ENCODE results near the gene WBP4. TPM values are rescaled to one million over a fixed set of nuclear protein-coding genes. Genes with fewer than 3 reads are reported as not detected.

The WBP4 gene
- total and polyA plus RNA-seq, 12 donors, result 13.0 to 45.1 (median 21.8) TPM

DNA sequence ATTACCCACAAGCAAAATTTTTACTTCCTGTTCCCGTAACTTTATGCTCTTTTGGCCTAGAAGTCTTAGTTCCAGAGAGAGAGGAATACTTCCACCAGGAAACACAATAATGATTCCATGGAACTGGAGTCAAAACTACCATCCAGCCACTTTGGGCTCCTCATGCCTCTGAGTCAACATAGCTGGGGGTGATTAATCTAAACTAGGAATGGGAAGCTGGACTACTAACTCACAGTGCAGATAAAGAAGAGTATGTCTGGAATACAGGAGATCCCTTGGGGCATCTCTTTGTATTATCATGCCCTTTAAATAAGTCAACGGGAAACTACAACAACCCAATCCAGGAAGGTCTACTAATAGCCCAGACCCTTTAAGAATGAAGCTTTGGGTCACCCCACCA lies 33.3 kb upstream of the WBP4 start:
- no peak overlapping the region for H3K27ac ChIP-seq
- no peaks in the 10 kb centered on the region for H3K27me3 ChIP-seq
- H3K36me3 ChIP-seq, result peaks cover 0 to 7% (median 0%) of the 10 kb centered on the region in 9 donors
- 59 to 63% methylated on average over 2 of the region's 2 CpGs for WGBS, 2 donors
- no peak for ATAC-seq
- no peak for DNase-seq
- intact Hi-C loops (cut with DNase I), result no loop called here
- H3K9me3 ChIP-seq, result no peaks in the 10 kb centered on the region
- peaks cover 2 to 56% (median 37%) of the 10 kb centered on the region in 9 donors for H3K4me1 ChIP-seq
- H3K4me3 ChIP-seq, result no peak overlapping the region
- no peak for TF ChIP-seq CTCF (IDR thresholded peaks at IDR 0.05)

GRCh38 chr13:41029629-41030028 lies 31.7 kb upstream of the WBP4 start:
- Histone ChIP-seq H3K4me1 (peaks cover 2 to 71% (median 44%) of the 10 kb centered on the region in 9 donors), H3K9me3 (no peaks in the 10 kb centered on the region), H3K27me3 (no peaks in the 10 kb centered on the region), H3K27ac (no peak overlapping the region), H3K36me3 (peaks cover 0 to 7% (median 0%) of the 10 kb centered on the region in 9 donors), H3K4me3 (no peak overlapping the region)
- DNase-seq (no peak), ATAC-seq (no peak)
- 96 to 98% methylated on average over 2 of the region's 2 CpGs for WGBS, 2 donors
- intact Hi-C loops (cut with DNase I), result no loop called here
- TF ChIP-seq CTCF (IDR thresholded peaks at IDR 0.05), result peak in 1 of 9 donors; percentile 8

- ATAC-seq (peak in 4 of 8 donors; percentile 17 to 29 (median 24)), DNase-seq (no peak)
- Histone ChIP-seq H3K9me3 (no peaks in the 10 kb centered on the region), H3K27me3 (no peaks in the 10 kb centered on the region), H3K27ac (peak overlapping the region in 1 of 10 donors; percentile 17), H3K4me3 (no peak overlapping the region), H3K4me1 (peaks cover 0 to 53% (median 26%) of the 10 kb centered on the region in 9 donors), H3K36me3 (no peaks in the 10 kb centered on the region)
- TF ChIP-seq CTCF (IDR thresholded peaks at IDR 0.05), result no peak
- WGBS, 2 donors, result 41 to 70% methylated on average over 2 of the region's 2 CpGs
- intact Hi-C loops (cut with DNase I), result no loop called here
These were observed 28.5 kb upstream of the WBP4 start for GRCh38 chr13:41032691-41033376.

DNA sequence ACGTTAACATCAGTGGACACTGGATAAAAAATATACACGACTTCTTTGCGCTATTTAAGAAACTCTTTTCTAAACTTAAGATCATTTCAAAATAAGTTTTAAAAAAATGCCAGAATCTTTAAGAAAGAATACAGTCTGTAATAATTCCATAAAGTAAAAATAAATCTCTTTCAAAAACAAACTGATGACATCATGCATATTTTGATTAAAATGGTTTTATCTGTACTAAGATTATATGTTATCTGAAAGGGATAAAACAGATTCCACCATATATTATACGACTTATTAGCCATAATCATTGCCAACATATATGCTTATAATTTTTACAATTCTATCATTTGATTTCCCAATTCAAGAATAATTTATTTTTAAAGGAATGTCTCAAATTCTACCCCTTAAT lies 26.9 kb upstream of the WBP4 start:
- Histone ChIP-seq H3K27me3 (no peaks in the 10 kb centered on the region), H3K36me3 (no peaks in the 10 kb centered on the region), H3K4me1 (peaks cover 0 to 42% (median 18%) of the 10 kb centered on the region in 9 donors), H3K4me3 (no peak overlapping the region), H3K9me3 (no peaks in the 10 kb centered on the region), H3K27ac (no peak overlapping the region)
- DNase-seq (no peak), ATAC-seq (no peak)
- no peak for TF ChIP-seq CTCF (IDR thresholded peaks at IDR 0.05)
- 79% methylated on average over 4 of the region's 4 CpGs for WGBS, 2 donors
- intact Hi-C loops (cut with DNase I), result no loop called here
